GM12873 (cell line): ENCODE measurements around the gene CNDP1.

ENCODE experiments used
- TF ChIP-seq, protein P1 (sequence below): IDR thresholded peaks from 2 replicates; pipeline ENCODE4 v1.5.1; 2012; ENCODE audit warnings: low read depth, mild to moderate bottlenecking, moderate library complexity, low read length, control low read depth; ENCODE audit not compliant: insufficient read depth; ENCODE audit errors: missing control alignments

The CNDP1 gene

GRCh38 chr18:74517236-74517630 lies 17.1 kb upstream of the CNDP1 start:
- TF ChIP-seq, protein P1, sequence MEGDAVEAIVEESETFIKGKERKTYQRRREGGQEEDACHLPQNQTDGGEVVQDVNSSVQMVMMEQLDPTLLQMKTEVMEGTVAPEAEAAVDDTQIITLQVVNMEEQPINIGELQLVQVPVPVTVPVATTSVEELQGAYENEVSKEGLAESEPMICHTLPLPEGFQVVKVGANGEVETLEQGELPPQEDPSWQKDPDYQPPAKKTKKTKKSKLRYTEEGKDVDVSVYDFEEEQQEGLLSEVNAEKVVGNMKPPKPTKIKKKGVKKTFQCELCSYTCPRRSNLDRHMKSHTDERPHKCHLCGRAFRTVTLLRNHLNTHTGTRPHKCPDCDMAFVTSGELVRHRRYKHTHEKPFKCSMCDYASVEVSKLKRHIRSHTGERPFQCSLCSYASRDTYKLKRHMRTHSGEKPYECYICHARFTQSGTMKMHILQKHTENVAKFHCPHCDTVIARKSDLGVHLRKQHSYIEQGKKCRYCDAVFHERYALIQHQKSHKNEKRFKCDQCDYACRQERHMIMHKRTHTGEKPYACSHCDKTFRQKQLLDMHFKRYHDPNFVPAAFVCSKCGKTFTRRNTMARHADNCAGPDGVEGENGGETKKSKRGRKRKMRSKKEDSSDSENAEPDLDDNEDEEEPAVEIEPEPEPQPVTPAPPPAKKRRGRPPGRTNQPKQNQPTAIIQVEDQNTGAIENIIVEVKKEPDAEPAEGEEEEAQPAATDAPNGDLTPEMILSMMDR: no peak

DNA sequence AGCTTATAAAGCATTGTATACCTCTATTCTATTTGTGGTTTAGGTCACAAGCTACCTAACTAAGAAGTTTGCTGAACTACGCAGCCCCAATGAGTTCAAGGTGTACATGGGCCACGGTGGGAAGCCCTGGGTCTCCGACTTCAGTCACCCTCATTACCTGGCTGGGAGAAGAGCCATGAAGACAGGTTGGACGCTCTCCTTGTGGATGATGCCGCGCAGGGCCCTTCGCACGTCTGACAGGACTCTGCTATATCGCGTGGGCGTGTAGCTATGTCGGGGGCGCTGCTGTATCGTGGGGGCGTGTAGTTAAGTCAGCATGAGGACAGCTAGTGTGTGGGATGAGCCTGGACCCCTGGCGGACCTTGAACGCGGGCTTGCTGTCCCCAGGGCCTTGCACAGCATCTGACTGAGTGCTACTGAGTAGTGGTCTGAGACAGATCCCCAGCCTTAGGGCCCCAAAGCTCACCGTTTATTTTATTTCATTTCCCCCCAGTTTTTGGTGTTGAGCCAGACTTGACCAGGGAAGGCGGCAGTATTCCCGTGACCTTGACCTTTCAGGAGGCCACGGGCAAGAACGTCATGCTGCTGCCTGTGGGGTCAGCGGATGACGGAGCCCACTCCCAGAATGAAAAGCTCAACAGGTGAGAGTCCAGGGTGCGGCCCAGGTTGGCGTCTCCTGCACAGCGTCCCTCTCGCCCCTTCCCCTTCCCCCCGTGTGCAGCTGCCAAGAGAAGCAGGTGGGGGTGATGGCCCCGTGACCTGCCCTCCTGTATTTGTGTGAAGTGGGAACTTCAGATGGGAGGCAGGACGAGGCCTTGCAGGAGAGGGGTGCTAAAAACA lies 15.6 kb upstream of the CNDP1 start:
- TF ChIP-seq, protein P1: no peak

DNA sequence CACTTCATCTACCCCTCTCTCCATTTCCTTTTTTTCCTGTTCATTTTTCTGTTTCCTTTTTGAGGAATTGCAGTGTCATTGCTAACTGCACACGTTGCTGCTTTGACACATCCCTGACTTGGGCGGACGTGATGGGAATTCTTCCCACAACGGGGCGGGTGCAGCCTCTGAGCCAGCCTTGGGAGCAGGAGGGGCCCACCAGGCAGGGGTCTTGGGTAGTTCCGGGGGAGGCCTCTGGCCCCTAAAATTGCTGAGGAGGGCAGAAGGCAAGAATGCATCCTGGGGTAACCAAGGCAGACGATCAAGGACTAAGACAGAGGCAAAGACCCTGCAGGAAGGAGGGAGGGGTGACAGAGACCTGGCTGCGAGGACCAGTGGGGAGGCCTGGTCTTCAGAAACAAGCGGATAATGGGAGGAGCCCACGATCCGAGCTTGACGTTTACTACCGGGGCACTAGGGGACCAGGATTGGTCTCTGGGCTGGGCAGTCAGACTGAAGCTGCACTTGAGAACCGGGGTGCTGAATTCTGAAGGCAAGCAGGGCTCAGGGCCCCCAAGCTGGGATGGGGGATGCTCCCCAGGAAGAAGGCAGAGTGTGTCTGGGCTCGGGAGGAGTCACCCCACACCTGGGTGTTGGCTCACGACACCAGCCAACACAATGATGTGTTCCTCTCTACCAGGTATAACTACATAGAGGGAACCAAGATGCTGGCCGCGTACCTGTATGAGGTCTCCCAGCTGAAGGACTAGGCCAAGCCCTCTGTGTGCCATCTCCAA lies 14.8 kb upstream of the CNDP1 start:
- TF ChIP-seq, protein P1: no peak

DNA sequence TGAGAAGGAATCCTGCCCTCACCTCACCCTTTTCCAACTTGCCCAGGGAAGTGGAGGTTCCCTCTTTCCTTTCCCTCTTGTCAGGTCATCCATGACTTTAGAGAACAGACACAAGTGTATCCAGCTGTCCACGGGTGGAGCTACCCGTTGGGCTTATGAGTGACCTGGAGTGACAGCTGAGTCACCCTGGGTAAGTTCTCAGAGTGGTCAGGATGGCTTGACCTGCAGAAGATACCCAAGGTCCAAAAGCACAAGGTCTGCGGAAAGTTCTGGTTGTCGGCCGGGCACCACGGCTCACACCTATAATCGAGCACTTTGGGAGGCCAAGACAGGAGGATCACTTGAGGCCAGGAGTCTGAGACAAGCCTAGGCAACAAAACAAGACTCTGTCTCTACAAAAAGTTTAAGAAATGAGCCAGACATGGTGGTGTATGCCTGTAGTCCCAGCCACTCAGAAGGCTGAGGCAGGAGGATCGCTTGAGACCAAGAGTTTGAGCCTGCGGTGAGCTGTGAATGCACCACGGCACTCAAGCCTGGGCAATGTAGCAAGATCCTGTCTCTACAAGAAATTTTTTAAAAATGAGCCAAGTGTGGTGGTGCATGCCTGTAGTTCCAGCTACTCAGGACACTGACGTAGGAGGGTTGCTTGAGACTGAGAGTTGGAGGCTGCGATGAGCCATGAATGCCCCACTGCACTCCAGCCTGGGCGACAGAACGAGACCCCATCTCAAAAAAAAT lies 14.0 kb upstream of the CNDP1 start:
- TF ChIP-seq, protein P1: no peak

- TF ChIP-seq, protein P1: no peak
Measured at GRCh38 chr18:74521068-74521725, 13.1 kb upstream of the CNDP1 start.

- TF ChIP-seq, protein P1: no peak
Measured at GRCh38 chr18:74522635-74523548, 11.4 kb upstream of the CNDP1 start.
